Measurements from ENCODE around the gene ZNF423. TPM values are rescaled to one million over a fixed set of nuclear protein-coding genes. Genes with fewer than 3 reads are reported as not detected.
"Not testable (repeated sequence)": the region's sequence is repeated elsewhere in the genome, so short reads cannot be mapped to it uniquely, and the experiment has no call there.

The ZNF423 gene
- total and polyA plus RNA-seq, 3 experiments from 2014 or later = not detected

DNA sequence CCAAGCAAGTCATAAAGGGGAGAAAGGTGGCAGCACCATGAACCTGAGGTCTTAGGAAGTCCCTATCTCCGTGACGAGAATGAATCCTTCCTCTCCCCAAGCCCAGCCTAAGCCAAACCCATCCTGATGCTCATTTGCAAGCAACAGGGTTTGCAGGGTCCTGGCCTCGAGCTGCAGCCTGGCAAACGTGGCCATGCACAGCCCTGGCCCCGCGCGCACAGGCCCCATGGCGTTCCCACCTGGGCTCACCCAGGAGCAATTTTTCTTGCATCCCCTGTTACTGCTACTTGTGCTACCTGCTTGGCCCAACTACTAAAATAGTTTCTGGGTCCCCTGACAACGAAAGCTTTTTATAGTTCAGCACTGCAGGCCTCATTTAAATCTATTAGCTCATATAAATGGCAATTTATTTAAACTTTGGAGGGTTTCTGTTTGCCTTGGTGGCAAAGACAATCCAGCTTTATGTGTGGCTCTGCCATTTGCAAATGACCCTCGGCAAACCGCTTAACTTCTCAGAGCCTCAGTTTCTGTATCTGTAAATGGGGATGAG is 340.8 kb downstream of the ZNF423 start:
- no peaks in the 10 kb centered on the region for H3K9me3 ChIP-seq (ENCODE audit: low read length)
- H3K4me3 ChIP-seq (ENCODE audit: low read length) = no peak overlapping the region
- no peaks in the 10 kb centered on the region for H3K27me3 ChIP-seq (ENCODE audit: insufficient read depth, low read length, poor library complexity, severe bottlenecking)
- Mint-ChIP-seq H3K4me1 (no peaks in the 10 kb centered on the region), H3K9me3 (no peaks in the 10 kb centered on the region), H3K27me3 (no peaks in the 10 kb centered on the region), H3K4me3 (no peak overlapping the region), H3K36me3 (no peaks in the 10 kb centered on the region), H3K27ac (no peak overlapping the region)
- no peaks in the 10 kb centered on the region for H3K36me3 ChIP-seq (ENCODE audit: insufficient read depth, low read length)
- H3K27ac ChIP-seq (ENCODE audit: low read depth, low read length) = no peak overlapping the region
- POLR2A ChIA-PET = no interaction called here
- CTCF ChIA-PET = no interaction called here
- DNase-seq = no peak
- no peaks in the 10 kb centered on the region for H3K4me1 ChIP-seq (ENCODE audit: insufficient read depth, low read length)

DNA sequence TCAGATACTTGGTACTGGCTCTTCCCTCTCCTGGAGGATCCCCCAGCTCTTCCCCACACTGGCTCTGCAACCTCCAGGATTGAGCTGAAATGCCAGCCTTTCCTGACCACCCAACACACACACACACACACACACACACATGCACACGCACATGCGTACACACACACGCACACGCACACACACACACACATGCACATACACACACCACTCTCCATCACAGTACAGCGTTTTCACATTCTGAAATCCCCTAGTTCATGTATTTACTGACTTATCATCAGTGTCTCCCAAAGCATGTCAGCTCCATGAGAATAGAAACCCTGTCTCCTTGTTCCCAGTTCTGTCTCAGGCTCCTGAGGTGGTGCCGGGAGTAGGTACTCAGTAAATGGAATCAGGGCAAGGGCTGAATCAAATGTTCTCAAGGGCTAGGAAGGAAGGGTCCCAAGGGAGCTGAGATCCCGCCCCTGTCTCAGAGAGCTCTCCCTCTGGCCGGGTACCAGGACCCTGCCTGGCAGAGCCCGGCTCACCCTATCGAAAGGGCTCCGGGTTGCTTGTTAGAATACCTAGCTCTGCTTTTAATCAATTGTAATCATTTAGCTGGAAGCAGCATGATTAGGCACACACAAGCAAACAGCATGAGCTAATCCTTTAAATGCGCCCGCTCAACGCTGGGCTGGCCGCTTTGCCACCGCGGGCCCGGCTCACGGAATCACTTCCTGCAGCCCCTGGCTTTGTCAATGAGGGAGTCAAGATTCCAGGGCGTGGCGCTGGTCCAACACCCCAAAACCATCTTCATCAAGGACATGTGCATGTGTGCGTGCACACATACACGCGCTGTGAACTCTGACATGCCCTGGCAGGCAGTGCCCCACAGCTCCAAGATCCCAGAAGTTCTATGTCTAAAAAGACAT is 341.6 kb downstream of the ZNF423 start:
- Mint-ChIP-seq H3K27ac (no peak overlapping the region), H3K9me3 (no peaks in the 10 kb centered on the region), H3K36me3 (no peaks in the 10 kb centered on the region), H3K4me3 (no peak overlapping the region), H3K27me3 (no peaks in the 10 kb centered on the region), H3K4me1 (no peaks in the 10 kb centered on the region)
- CTCF ChIA-PET = no interaction called here
- no peaks in the 10 kb centered on the region for H3K36me3 ChIP-seq (ENCODE audit: insufficient read depth, low read length)
- no peak overlapping the region for H3K4me3 ChIP-seq (ENCODE audit: low read length)
- no peaks in the 10 kb centered on the region for H3K4me1 ChIP-seq (ENCODE audit: insufficient read depth, low read length)
- POLR2A ChIA-PET = no interaction called here
- no peaks in the 10 kb centered on the region for H3K9me3 ChIP-seq (ENCODE audit: low read length)
- H3K27me3 ChIP-seq (ENCODE audit: insufficient read depth, low read length, poor library complexity, severe bottlenecking) = no peaks in the 10 kb centered on the region
- H3K27ac ChIP-seq (ENCODE audit: low read depth, low read length) = no peak overlapping the region
- no peak for DNase-seq

DNA sequence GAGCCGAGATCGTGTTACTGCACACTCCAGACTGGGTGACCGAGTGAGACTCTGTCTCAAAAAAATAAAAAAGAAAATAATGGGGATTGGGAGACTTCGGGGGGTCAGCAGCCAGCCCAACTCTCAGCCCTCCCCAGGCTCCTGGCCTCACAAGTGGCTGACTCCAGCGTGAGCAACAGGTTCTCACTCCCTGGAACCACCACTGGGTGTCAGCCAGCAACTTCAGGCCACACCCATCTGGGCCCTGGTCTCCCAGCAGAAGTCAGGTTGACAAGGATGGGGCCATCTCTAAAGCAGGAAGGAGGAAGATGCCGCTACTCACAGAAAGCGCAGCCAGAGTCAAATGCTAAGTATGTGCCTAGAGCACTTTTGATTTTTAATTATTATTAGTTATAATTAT is 342.9 kb downstream of the ZNF423 start:
- CTCF ChIA-PET = no interaction called here
- H3K36me3 ChIP-seq (ENCODE audit: insufficient read depth, low read length) = no peaks in the 10 kb centered on the region
- no peaks in the 10 kb centered on the region for H3K4me1 ChIP-seq (ENCODE audit: insufficient read depth, low read length)
- Mint-ChIP-seq H3K4me3 (no peak overlapping the region), H3K27me3 (no peaks in the 10 kb centered on the region), H3K27ac (no peak overlapping the region), H3K36me3 (no peaks in the 10 kb centered on the region), H3K9me3 (no peaks in the 10 kb centered on the region), H3K4me1 (no peaks in the 10 kb centered on the region)
- POLR2A ChIA-PET = no interaction called here
- H3K4me3 ChIP-seq (ENCODE audit: low read length) = no peak overlapping the region
- DNase-seq = no peak
- H3K9me3 ChIP-seq (ENCODE audit: low read length) = no peaks in the 10 kb centered on the region
- no peaks in the 10 kb centered on the region for H3K27me3 ChIP-seq (ENCODE audit: insufficient read depth, low read length, poor library complexity, severe bottlenecking)
- no peak overlapping the region for H3K27ac ChIP-seq (ENCODE audit: low read depth, low read length)

DNA sequence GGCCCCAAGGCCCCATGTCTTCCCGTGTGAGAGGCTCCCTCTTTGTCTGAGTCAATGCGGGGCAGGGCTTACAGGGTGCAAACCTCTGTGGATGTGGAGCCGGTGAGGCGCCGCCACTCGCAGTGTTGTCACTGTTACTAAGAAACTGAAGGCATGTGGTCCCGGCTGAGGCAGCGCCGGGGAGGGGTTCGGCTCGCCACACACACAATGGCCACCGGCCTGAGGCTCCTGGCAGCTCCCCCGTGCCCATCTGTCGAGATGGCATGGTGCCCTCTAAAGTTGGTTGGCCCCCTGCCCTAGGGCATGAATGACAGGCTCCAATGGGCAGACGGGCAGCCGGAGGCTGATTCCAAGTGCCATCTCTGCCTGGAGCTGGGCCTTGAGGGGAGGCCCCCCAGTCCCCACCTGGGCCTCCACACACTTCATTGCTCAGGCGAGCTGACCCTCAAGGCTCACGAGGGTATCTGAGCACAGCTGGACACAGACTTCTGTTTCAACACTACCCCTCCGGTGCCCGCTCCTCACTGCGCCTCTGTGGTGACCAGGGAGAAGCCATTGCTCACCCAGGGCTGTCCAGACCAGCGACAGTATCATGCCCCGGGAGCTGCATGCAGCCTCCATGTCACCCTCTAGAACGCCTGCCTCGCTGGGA is 345.1 kb downstream of the ZNF423 start:
- Histone ChIP-seq H3K4me3 (ENCODE audit: low read length) (no peak overlapping the region), H3K27ac (ENCODE audit: low read depth, low read length) (no peak overlapping the region), H3K4me1 (ENCODE audit: insufficient read depth, low read length) (no peaks in the 10 kb centered on the region), H3K9me3 (ENCODE audit: low read length) (no peaks in the 10 kb centered on the region), H3K27me3 (ENCODE audit: insufficient read depth, low read length, poor library complexity, severe bottlenecking) (no peaks in the 10 kb centered on the region), H3K36me3 (ENCODE audit: insufficient read depth, low read length) (no peaks in the 10 kb centered on the region)
- CTCF ChIA-PET = no interaction called here
- Mint-ChIP-seq H3K4me3 (no peak overlapping the region), H3K36me3 (no peaks in the 10 kb centered on the region), H3K9me3 (no peaks in the 10 kb centered on the region), H3K4me1 (no peaks in the 10 kb centered on the region), H3K27ac (no peak overlapping the region), H3K27me3 (no peaks in the 10 kb centered on the region)
- POLR2A ChIA-PET = no interaction called here
- no peak for DNase-seq

DNA sequence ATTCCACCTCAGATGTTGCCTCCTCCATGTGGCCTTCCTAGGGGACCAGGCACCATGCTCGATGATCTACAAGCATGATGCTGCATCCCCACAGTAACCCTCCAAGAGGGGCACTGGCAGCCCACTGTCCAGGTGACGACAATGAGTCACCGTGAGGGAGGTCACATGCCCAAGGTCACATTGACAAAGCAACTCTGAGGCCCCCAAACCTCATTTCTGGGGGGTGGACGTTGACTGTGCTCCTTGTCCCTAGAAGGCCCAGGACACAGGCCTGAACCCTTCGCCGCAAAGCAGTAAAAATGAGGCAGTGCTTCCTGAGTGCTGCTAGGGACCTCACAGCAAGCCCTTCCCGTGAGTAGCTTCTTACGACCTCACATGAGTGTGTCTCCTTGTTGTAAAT is 345.8 kb downstream of the ZNF423 start:
- H3K27me3 Mint-ChIP-seq = no peaks in the 10 kb centered on the region
- no peak overlapping the region for H3K27ac Mint-ChIP-seq
- no peaks in the 10 kb centered on the region for H3K4me1 ChIP-seq (ENCODE audit: insufficient read depth, low read length)
- ChIA-PET POLR2A (no interaction called here), CTCF (no interaction called here)
- no peaks in the 10 kb centered on the region for H3K9me3 ChIP-seq (ENCODE audit: low read length)
- no peak overlapping the region for H3K4me3 ChIP-seq (ENCODE audit: low read length)
- H3K27ac ChIP-seq (ENCODE audit: low read depth, low read length) = no peak overlapping the region
- H3K4me1 Mint-ChIP-seq = no peaks in the 10 kb centered on the region
- no peaks in the 10 kb centered on the region for H3K9me3 Mint-ChIP-seq
- no peaks in the 10 kb centered on the region for H3K36me3 ChIP-seq (ENCODE audit: insufficient read depth, low read length)
- H3K27me3 ChIP-seq (ENCODE audit: insufficient read depth, low read length, poor library complexity, severe bottlenecking) = no peaks in the 10 kb centered on the region
- no peaks in the 10 kb centered on the region for H3K36me3 Mint-ChIP-seq
- no peak overlapping the region for H3K4me3 Mint-ChIP-seq
- no peak for DNase-seq

DNA sequence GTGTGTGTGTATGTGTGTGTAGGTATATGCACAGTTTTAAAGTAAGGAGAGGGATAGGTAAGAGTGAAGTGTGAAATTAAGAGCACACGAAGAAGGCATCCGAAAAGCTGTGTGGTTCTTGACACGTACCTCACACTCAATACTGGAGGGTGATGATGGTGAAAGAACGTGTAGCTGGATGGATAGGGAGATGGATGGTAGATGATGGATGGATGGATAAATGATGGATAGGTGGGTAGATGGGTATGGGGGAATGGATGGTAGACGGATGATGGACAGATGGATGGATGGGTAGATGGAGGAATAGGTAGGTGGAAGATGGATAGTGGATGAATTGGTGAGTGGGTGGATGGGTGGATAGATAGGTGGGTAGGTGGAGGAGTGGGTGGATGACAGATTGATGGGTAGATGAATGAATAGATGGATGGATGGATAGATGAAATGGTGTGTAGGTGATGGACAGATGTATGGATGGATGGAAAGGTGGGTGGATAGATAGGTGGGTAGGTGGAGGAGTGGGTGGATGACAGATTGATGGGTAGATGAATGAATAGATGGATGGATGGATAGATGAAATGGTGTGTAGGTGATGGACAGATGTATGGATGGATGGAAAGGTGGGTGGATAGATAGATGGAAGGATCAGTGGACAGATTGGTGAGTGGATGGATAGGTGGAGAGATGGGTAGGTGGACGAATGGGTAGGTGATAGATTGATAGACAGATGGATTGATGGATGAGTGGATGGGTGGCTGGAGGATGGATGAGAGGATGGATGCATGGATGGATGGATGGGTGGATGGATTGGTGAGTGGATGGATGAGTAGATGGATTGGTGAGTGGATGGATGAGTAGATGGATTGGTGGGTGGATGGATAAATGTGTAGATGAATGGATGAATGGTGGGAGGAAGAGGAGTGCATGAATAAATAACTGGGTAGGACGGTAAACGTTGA is 349.6 kb downstream of the ZNF423 start:
- H3K27me3 Mint-ChIP-seq, POLR2A ChIA-PET: not testable (repeated sequence)

DNA sequence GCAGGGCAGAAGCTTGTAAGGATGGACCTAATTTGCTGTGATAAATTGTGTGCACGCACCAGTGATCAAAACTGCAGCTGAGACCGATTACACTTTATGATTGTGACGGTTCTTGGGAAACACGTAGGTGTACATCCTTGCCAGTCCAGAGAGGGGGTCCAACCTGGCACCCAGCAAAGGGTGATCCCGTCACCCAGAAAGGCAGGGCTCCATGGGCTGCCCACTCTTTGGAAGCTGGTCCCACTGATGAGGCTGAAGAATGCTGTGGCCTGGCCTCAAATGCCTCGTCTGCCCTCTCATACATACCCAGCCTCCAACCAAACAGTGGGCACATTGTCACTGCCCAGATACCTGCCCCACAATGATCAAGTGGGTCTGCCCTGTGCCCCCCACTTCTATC is 350.4 kb downstream of the ZNF423 start:
- Mint-ChIP-seq H3K27ac (no peak overlapping the region), H3K36me3 (no peaks in the 10 kb centered on the region), H3K4me1 (peaks cover 0 to 5% (median 4%) of the 10 kb centered on the region in 3 donors), H3K9me3 (no peaks in the 10 kb centered on the region), H3K27me3 (peaks cover 0 to 2% of the 10 kb centered on the region in 2 donors), H3K4me3 (no peak overlapping the region)
- ChIA-PET CTCF (no interaction called here), POLR2A (no interaction called here)
- Histone ChIP-seq H3K36me3 (ENCODE audit: insufficient read depth, low read length) (no peaks in the 10 kb centered on the region), H3K9me3 (ENCODE audit: low read length) (no peaks in the 10 kb centered on the region), H3K27me3 (ENCODE audit: insufficient read depth, low read length, poor library complexity, severe bottlenecking) (no peaks in the 10 kb centered on the region), H3K4me1 (ENCODE audit: insufficient read depth, low read length) (no peaks in the 10 kb centered on the region), H3K27ac (ENCODE audit: low read depth, low read length) (no peak overlapping the region), H3K4me3 (ENCODE audit: low read length) (no peak overlapping the region)
- DNase-seq = peak in 1 of 5 donors; percentile 3

More for the DNA sequence above, 349.6 kb downstream of the ZNF423 start:
- DNase-seq; CTCF ChIA-PET; H3K36me3 Mint-ChIP-seq; H3K9me3 Mint-ChIP-seq; H3K4me1 ChIP-seq (ENCODE audit: insufficient read depth, low read length); H3K4me3 ChIP-seq (ENCODE audit: low read length); H3K27me3 ChIP-seq (ENCODE audit: insufficient read depth, low read length, poor library complexity, severe bottlenecking); H3K4me1 Mint-ChIP-seq; H3K9me3 ChIP-seq (ENCODE audit: low read length); H3K4me3 Mint-ChIP-seq; H3K36me3 ChIP-seq (ENCODE audit: insufficient read depth, low read length); H3K27ac ChIP-seq (ENCODE audit: low read depth, low read length): not testable (repeated sequence)
- peak overlapping the region in 1 of 8 donors; percentile 24 for H3K27ac Mint-ChIP-seq

DNA sequence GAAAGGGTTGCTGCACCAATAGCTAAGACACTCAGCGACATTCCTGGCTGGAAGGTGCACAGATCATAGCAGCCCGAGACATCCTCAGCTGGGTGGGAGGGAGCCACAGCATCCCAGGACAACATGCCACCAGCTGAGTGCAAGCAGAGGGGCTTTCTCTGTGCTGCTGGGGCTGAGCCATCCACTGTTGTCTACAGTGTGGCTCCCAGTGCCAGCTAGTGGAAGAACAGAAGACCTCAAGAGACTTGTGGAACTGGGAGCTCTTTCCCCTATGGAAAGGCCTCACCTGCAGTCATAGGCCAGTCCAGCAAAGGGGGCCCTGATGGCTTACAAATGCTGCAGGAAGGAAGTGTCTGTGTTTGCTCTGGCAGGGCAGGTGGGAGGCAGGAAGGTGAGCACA is 351.3 kb downstream of the ZNF423 start:
- no peak for DNase-seq
- CTCF ChIA-PET = no interaction called here

More for the DNA sequence above, 351.3 kb downstream of the ZNF423 start:
- H3K4me3 ChIP-seq (ENCODE audit: low read length) = no peak overlapping the region
- Mint-ChIP-seq H3K9me3 (no peaks in the 10 kb centered on the region), H3K27me3 (peaks cover 0 to 5% of the 10 kb centered on the region in 2 donors), H3K4me1 (peaks cover 0 to 5% (median 4%) of the 10 kb centered on the region in 3 donors), H3K36me3 (no peaks in the 10 kb centered on the region), H3K27ac (no peak overlapping the region), H3K4me3 (no peak overlapping the region)
- H3K9me3 ChIP-seq (ENCODE audit: low read length) = no peaks in the 10 kb centered on the region
- H3K27me3 ChIP-seq (ENCODE audit: insufficient read depth, low read length, poor library complexity, severe bottlenecking) = no peaks in the 10 kb centered on the region
- no peaks in the 10 kb centered on the region for H3K36me3 ChIP-seq (ENCODE audit: insufficient read depth, low read length)
- H3K4me1 ChIP-seq (ENCODE audit: insufficient read depth, low read length) = no peaks in the 10 kb centered on the region
- no peak overlapping the region for H3K27ac ChIP-seq (ENCODE audit: low read depth, low read length)
- POLR2A ChIA-PET = no interaction called here

Measured in CD8-positive, alpha-beta memory T cell (primary cell).